ENCODE results near the gene ZNF740. TPM values are rescaled to one million over a fixed set of nuclear protein-coding genes. Genes with fewer than 3 reads are reported as not detected.

The ZNF740 gene
- total RNA-seq, 1 donor from 2014 or later = 47.6 TPM

GRCh38 chr12:53225635-53226424 is 45.3 kb downstream of the ZNF740 start:
- DNase-seq (ENCODE audit: low spot score) = no peak
- Mint-ChIP-seq H3K4me3 (ENCODE audit: unreplicated experiment) (no peak overlapping the region), H3K9me3 (ENCODE audit: unreplicated experiment) (no peaks in the 10 kb centered on the region), H3K36me3 (ENCODE audit: low read depth, unreplicated experiment) (no peaks in the 10 kb centered on the region), H3K27ac (ENCODE audit: unreplicated experiment) (no peak overlapping the region), H3K27me3 (ENCODE audit: unreplicated experiment) (peaks cover 17% of the 10 kb centered on the region), H3K4me1 (ENCODE audit: unreplicated experiment) (peaks cover 39% of the 10 kb centered on the region)
- TF ChIP-seq, protein P1, sequence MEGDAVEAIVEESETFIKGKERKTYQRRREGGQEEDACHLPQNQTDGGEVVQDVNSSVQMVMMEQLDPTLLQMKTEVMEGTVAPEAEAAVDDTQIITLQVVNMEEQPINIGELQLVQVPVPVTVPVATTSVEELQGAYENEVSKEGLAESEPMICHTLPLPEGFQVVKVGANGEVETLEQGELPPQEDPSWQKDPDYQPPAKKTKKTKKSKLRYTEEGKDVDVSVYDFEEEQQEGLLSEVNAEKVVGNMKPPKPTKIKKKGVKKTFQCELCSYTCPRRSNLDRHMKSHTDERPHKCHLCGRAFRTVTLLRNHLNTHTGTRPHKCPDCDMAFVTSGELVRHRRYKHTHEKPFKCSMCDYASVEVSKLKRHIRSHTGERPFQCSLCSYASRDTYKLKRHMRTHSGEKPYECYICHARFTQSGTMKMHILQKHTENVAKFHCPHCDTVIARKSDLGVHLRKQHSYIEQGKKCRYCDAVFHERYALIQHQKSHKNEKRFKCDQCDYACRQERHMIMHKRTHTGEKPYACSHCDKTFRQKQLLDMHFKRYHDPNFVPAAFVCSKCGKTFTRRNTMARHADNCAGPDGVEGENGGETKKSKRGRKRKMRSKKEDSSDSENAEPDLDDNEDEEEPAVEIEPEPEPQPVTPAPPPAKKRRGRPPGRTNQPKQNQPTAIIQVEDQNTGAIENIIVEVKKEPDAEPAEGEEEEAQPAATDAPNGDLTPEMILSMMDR (IDR thresholded peaks at IDR 0.05; ENCODE audit: unreplicated experiment) = no peak

GRCh38 chr12:53226815-53227214 is 46.3 kb downstream of the ZNF740 start:
- DNase-seq (ENCODE audit: low spot score) = no peak
- H3K36me3 Mint-ChIP-seq (ENCODE audit: low read depth, unreplicated experiment) = no peaks in the 10 kb centered on the region
- no peak overlapping the region for H3K27ac Mint-ChIP-seq (ENCODE audit: unreplicated experiment)
- peaks cover 37% of the 10 kb centered on the region for H3K4me1 Mint-ChIP-seq (ENCODE audit: unreplicated experiment)
- peaks cover 17% of the 10 kb centered on the region for H3K27me3 Mint-ChIP-seq (ENCODE audit: unreplicated experiment)
- TF ChIP-seq, protein P1 (IDR thresholded peaks at IDR 0.05; ENCODE audit: unreplicated experiment) = no peak
- H3K9me3 Mint-ChIP-seq (ENCODE audit: unreplicated experiment) = no peaks in the 10 kb centered on the region
- peak overlapping the region; percentile 67 for H3K4me3 Mint-ChIP-seq (ENCODE audit: unreplicated experiment)

DNA sequence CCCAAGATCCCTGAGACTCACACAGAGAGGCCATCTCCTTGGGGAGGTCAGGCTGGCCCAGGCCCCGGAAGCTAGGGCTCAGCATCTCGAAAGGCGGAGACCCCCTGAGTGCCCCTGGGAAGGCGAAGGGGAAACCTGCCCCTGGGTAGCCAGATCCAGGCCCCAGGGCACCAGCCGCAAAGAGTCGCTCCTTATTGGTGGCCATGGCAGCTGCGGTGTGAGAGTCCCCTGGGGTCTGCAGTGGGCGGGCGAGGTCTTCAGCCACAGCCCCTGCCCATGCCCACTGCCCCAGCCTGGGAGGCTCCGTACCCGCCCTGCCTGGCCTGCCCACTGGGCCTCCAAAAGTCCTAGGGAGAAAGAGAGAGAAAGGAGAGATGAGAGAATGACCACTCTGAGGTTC is 46.8 kb downstream of the ZNF740 start:
- Mint-ChIP-seq H3K4me3 (ENCODE audit: unreplicated experiment) (peak overlapping the region; percentile 67), H3K9me3 (ENCODE audit: unreplicated experiment) (no peaks in the 10 kb centered on the region), H3K36me3 (ENCODE audit: low read depth, unreplicated experiment) (no peaks in the 10 kb centered on the region), H3K27ac (ENCODE audit: unreplicated experiment) (no peak overlapping the region), H3K27me3 (ENCODE audit: unreplicated experiment) (peaks cover 15% of the 10 kb centered on the region), H3K4me1 (ENCODE audit: unreplicated experiment) (peaks cover 33% of the 10 kb centered on the region)
- TF ChIP-seq, protein P1 (IDR thresholded peaks at IDR 0.05; ENCODE audit: unreplicated experiment) = no peak
- no peak for DNase-seq (ENCODE audit: low spot score)

GRCh38 chr12:53227836-53228235 is 47.3 kb downstream of the ZNF740 start:
- H3K4me3 Mint-ChIP-seq (ENCODE audit: unreplicated experiment) = no peak overlapping the region
- peaks cover 34% of the 10 kb centered on the region for H3K4me1 Mint-ChIP-seq (ENCODE audit: unreplicated experiment)
- H3K27ac Mint-ChIP-seq (ENCODE audit: unreplicated experiment) = no peak overlapping the region
- DNase-seq (ENCODE audit: low spot score) = no peak
- no peaks in the 10 kb centered on the region for H3K36me3 Mint-ChIP-seq (ENCODE audit: low read depth, unreplicated experiment)
- peaks cover 15% of the 10 kb centered on the region for H3K27me3 Mint-ChIP-seq (ENCODE audit: unreplicated experiment)
- no peaks in the 10 kb centered on the region for H3K9me3 Mint-ChIP-seq (ENCODE audit: unreplicated experiment)
- TF ChIP-seq, protein P1 (IDR thresholded peaks at IDR 0.05; ENCODE audit: unreplicated experiment) = no peak

DNA sequence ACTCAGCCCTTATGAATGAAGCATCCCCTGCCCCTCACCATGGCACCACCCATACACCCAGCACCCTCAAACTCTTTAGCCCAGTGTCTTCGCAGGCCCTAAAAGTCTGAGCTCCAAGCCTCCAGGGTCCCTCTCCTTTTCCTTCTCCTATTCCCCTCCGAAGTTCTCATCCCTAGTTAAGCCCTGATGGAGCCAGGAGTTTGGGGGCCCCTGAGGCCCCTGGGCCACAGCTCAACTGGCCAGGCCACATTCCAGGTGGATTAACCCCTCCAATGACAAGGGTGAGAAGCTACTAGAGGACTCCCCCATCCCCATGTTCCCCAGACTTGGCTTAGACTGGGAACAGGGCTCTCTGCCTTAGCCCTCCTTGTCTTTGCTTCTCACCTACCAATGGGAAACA is 48.9 kb downstream of the ZNF740 start:
- no peaks in the 10 kb centered on the region for H3K9me3 Mint-ChIP-seq (ENCODE audit: unreplicated experiment)
- H3K4me3 Mint-ChIP-seq (ENCODE audit: unreplicated experiment) = no peak overlapping the region
- peaks cover 19% of the 10 kb centered on the region for H3K27me3 Mint-ChIP-seq (ENCODE audit: unreplicated experiment)
- no peak overlapping the region for H3K27ac Mint-ChIP-seq (ENCODE audit: unreplicated experiment)
- TF ChIP-seq, protein P1 (IDR thresholded peaks at IDR 0.05; ENCODE audit: unreplicated experiment) = no peak
- peaks cover 3% of the 10 kb centered on the region for H3K36me3 Mint-ChIP-seq (ENCODE audit: low read depth, unreplicated experiment)
- DNase-seq (ENCODE audit: low spot score) = no peak
- H3K4me1 Mint-ChIP-seq (ENCODE audit: unreplicated experiment) = peaks cover 24% of the 10 kb centered on the region
